GM12875 (cell line): ENCODE measurements around the gene RGS6.

ENCODE experiments used
- H3K4me3 ChIP-seq: one replicate; pipeline ENCODE4 v1.5.1; 2011; ENCODE audit warnings: low read depth, low read length, control low read depth
- CTCF ChIP-seq: IDR thresholded peaks from 2 replicates; pipeline ENCODE4 v1.5.1; 2011; ENCODE audit warnings: low read depth, mild to moderate bottlenecking, control low read depth, inconsistent platforms, low read length, moderate library complexity, borderline replicate concordance; ENCODE audit not compliant: insufficient read depth

Gene RGS6

DNA sequence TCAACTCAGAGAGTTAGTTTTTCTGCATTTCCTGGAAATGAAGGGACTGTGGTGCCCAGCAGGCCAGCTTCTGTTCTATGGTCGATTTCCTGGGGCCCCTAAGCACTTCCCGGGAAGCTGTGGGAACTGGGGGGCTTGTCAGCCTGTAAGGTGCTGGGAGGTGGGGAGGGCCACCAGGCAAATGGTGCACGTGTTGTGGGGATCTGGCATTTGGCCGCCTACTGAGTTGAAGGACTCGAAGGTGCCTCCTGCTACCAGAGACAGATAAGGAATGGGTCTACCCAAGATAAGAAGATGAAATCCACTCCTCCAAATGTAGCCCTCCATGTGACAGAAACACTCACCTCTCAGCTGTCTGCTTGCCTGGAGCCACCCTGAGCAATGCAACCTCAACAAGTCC lies 620.0 kb downstream of the RGS6 start:
- TF ChIP-seq CTCF: no peak
- no peak overlapping the region for H3K4me3 ChIP-seq

DNA sequence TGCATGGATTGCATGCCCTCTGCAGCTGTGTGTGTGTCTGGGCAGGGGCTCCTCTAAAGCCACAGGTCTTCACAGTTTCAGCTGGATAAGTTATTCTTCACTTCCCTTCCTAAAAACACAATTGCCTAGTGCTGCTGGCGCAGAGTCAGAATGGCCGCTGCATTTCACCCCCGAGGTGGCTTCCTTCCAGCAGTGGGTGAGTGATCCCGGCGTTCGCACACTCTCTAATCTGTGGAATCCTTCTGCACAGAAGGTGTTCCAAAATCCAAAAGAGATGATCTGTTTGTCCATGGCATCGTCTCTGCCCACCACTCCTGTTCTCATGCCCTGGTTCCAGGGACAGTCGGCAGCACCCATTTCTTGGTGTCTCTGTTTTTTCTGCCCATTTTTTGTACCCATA lies 620.9 kb downstream of the RGS6 start:
- TF ChIP-seq CTCF: no peak
- H3K4me3 ChIP-seq: no peak overlapping the region

GRCh38 chr14:72553656-72554055 lies 621.4 kb downstream of the RGS6 start:
- no peak overlapping the region for H3K4me3 ChIP-seq
- no peak for TF ChIP-seq CTCF

DNA sequence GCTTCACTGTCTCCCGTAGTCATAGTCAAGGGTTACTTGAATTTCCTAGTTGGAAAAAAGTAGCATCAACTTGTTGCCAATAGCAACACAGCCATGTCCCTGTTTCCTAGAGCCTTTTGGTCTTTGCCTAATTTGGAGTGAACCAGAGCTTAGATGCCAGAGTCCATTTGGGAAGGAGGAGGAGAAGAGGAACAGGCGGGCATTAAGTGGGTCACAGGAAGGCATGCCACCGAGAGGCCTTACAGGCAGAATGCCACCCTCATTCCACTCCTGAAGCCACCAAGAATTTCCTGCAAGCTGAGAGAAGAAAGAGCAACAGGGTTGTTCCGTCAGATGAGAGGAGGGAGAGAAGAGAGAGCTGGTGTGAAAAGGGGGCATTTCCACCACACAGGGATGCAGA lies 622.2 kb downstream of the RGS6 start:
- no peak for TF ChIP-seq CTCF

DNA sequence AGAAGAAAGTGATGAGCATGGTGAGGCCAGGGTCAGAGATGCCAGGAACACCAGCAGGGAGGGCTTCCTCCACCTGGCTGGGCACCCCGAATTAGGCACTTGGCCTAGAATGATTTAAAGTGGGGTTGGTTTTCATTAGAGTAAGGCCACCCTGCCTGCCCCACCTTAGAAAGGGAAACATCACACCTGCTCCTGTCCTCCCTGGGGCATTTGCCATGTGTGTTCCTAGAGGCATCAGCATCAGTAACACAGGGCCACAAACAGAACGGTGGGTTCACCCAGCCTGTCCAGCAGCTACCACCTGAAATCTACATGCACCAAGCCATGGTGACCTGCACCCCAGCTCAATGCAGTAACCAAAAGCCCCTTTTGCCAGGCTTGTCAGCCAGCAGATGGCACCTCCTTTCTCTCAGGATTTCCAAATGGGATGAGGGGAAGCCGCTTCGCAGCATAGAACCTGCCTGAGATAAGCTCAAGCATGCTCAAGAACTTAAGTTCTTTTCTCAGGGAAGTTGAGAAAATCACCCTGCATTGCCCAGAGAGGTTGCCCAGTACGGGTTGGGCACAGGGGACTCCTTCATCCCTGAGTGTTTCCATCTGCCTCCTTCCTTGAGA lies 622.9 kb downstream of the RGS6 start:
- no peak overlapping the region for H3K4me3 ChIP-seq
- no peak for TF ChIP-seq CTCF

More for the DNA sequence above, 622.2 kb downstream of the RGS6 start:
- no peak overlapping the region for H3K4me3 ChIP-seq

GRCh38 chr14:72555609-72556000 lies 623.4 kb downstream of the RGS6 start:
- H3K4me3 ChIP-seq: no peak overlapping the region
- no peak for TF ChIP-seq CTCF

DNA sequence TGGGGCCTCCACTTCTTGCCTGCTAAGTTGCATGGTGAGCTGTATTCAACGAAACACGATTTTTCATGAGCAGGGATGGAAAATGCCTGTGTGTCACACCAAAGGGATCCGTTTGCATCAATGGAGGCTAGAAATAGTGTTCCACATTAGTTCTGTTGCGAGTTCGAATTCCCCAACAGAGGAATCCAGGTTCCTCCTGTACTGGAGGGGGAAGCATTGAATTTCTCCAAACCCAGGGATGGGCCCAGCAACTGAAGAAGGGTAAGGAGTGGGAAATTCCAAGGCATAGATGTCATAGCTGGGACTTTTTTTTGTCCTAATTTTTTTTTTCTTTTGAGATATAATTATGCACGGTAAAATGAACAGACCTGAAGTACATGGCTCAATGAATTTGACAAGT lies 625.4 kb downstream of the RGS6 start:
- H3K4me3 ChIP-seq: no peak overlapping the region
- TF ChIP-seq CTCF: no peak
